ENCODE measurements around the gene TLR3.
"Not testable (repeated sequence)": the region's sequence is repeated elsewhere in the genome, so short reads cannot be mapped to it uniquely, and the experiment has no call there.

TLR3 gene

GRCh38 chr4:186068581-186069348 is at the start of gene TLR3:
TLR3 (plus strand) TSS chr4:186069156; CDS start chr4:186076620, 7,464 bp downstream.
- DNase-seq (ENCODE audit: low spot score): no peak

- DNase-seq (ENCODE audit: low spot score): no peak
Measured at GRCh38 chr4:186019269-186019668, 49.7 kb upstream of the TLR3 start.

GRCh38 chr4:186020106-186020792 is 48.7 kb upstream of the TLR3 start:
- no peak for DNase-seq (ENCODE audit: low spot score)

GRCh38 chr4:186020793-186021407 is 48.1 kb upstream of the TLR3 start:
- DNase-seq (ENCODE audit: low spot score): no peak

GRCh38 chr4:186021461-186022167 is 47.3 kb upstream of the TLR3 start:
- peak; percentile 85 for DNase-seq (ENCODE audit: low spot score)

- DNase-seq (ENCODE audit: low spot score): no peak
Measured at GRCh38 chr4:186023975-186024374, 45.0 kb upstream of the TLR3 start.

GRCh38 chr4:186024637-186025407 is 44.1 kb upstream of the TLR3 start:
- DNase-seq (ENCODE audit: low spot score): no peak

- no peak for DNase-seq (ENCODE audit: low spot score)
Measured at GRCh38 chr4:186025408-186025690, 43.6 kb upstream of the TLR3 start.

DNA sequence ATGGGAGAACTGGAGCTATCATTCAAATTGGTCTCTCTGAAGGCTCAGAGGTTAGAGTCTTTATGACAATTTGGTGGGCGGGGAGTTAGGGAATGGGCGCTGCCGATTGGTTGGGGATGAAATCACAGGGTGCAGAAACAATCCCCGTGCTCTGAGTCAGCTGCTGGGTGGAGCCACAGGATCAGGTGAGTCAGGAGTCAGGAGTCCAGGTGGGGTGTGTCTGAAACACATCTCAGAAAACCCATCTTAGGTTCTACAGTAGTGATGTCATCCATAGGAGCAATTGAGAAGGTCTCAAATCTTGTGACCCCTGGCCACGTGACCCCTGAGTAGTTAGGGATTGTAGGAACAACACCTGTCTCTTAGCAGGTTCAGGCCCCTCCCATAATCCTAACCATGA is 41.6 kb upstream of the TLR3 start:
- no peak for DNase-seq (ENCODE audit: low spot score)

DNA sequence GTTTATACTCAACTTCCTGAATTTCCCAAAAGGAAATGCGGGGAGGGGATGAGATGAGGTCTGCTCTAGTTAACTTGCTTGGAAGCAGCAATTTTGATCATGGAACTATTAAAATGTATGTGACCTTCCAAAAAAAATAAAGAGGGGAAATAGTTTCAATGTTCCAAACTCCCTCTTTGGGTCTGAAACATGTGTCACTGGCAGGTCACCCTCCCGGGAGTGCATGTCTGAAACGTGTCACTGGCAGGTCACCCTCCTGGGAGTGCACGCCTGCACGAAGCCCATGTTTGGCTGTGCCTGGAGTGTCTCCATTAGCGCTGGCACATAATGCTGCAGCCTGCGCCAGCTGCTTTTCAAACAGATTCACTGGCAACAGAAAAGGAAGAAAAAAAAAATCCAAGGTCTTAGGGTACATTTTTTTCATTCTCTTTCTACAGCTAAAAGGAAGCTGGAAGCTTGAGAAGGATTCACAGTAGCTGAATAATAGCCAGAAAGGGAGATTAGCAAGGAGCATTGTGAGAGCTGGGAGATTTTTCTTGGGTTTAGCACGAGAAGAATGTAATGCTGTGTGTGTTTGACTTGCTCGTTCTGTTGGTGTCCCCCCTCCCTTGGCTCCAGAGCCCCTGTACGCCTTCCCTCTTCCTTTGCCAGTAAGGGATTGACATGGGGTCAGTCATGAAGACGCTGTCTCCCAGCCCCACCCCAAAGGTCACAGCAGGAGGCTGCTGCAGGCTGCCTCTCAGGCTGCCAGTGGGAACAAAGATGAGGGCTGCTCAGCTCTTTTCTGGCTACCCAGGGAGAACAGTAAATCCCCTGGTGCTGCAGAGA is 39.2 kb upstream of the TLR3 start:
- DNase-seq (ENCODE audit: low spot score): peak; percentile 72

- DNase-seq (ENCODE audit: low spot score): no peak
Measured at GRCh38 chr4:186030399-186030775, 38.6 kb upstream of the TLR3 start.

- no peak for DNase-seq (ENCODE audit: low spot score)
Measured at GRCh38 chr4:186030795-186031194, 38.2 kb upstream of the TLR3 start.

DNA sequence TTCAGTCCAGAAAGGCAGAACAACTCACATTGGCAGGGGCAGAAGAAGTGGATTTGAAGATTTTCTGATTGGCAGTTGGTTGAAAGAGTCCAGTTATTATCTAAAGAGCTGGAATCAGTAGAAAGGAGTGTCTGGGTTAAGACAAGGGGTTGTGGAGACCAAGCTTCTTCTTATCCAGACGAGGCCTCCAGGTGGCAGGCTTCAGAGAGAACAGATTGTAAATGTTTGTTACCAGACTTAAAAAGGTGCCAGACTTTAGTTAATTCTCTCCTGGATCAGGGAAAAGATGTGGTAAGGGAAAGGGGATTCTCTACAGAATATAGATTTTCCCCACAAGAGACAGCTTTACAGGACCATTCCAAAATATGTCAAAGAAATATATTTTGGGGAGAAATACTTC is 36.7 kb upstream of the TLR3 start:
- DNase-seq (ENCODE audit: low spot score): no peak

DNA sequence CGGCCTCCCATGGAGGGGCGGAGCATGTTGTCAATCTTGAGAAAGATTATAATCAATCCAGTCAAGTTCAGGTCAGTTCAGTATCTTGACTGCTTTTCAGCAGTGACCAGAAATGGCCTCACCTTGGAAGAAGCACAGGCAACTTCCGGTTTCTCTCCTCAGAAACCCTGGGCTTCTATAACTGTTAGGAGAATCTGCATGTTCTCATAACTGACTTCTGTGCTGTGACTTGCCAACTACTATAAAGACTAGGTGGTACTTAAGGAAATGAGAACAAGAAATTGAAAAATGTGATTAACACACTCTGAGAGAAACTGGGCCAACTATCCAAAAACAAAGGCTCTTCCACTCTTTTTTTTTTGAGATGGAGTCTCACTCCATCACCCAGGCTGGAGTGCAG is 35.9 kb upstream of the TLR3 start:
- DNase-seq (ENCODE audit: low spot score): no peak

- DNase-seq (ENCODE audit: low spot score): not testable (repeated sequence)
Measured at GRCh38 chr4:186034613-186035012, 34.3 kb upstream of the TLR3 start.

DNA sequence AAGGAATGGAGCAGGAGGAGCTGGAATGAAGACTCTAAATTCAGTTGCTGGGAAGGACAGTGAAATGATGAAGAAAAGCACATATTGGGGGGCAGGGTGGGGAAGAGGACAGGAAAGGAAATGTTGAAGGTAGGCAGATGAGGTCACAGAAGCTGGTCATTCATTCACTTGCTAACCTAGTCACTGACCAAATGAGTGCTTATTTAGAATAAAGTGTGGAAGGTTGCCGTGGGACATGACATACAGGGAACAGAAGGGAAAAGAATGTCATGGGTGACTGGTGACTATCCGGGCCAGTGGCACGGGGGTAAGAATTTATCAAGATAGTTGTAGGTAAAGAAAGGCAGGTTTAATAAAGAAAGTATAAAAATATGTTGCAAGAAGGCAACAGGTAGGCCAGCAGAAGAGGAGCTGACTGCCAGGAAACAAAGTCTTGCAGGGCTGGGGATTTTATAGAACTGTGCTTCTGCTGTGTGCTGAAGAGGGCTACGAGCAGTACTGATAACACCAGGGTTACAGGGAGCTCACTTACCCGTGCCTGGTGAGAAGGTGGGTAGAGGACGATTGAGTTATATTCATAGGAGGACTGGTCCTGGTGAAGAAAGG is 31.9 kb upstream of the TLR3 start:
- DNase-seq (ENCODE audit: low spot score): no peak

GRCh38 chr4:186037692-186038658 is 31.0 kb upstream of the TLR3 start:
- peak; percentile 80 for DNase-seq (ENCODE audit: low spot score)

DNA sequence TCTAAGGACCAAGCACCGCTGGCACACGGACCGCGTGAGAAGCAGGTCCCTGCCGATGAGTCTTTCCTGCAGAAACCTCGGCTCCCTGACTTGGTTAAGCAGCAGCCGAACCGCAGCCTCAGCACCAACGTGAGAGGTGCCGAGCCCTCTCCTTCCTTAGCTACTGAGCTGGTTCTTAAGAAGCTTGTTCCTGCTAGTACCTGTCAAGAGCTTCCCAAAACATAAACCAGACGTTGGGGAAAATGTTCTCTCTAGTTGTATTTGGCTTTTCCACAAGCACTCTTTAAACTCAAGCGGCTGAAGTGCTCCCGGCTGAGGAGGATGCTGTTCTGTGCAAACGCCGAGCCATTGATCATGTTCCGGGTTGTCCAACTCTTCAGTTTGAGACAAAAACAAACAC is 29.3 kb upstream of the TLR3 start:
- DNase-seq (ENCODE audit: low spot score): no peak

- no peak for DNase-seq (ENCODE audit: low spot score)
Measured at GRCh38 chr4:186040316-186040715, 28.6 kb upstream of the TLR3 start.

DNA sequence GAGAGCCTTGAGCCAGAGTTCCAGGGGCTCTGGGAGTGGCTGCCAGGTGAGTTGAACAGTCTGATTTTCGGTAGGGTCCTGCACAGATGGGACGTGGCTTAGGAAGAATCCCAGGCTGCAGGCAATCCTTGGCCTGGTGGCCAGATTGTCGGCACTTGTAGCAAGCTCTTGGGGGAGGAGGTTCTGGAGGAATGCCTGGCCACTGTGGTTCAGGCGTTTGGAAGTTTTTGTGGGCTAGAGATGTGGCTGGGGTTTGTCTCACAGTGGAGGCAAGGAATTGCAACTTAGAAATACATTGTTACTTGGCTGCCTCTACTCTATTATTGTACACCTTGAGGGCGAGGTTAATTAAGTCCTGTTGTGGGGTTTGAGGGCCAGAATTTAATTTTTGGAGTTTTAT is 21.5 kb upstream of the TLR3 start:
- not testable (repeated sequence) for DNase-seq (ENCODE audit: low spot score)

Measured in D341Med (cell line).